Right atrium auricular region (tissue), 2 donors: Measurements from ENCODE around the gene RNF175. TPM values are rescaled to one million over a fixed set of nuclear protein-coding genes. Genes with fewer than 3 reads are reported as not detected.

Experiments
- DNase-seq: peaks from one replicate; pipeline ENCODE4 v3.0.0-alpha.2; 2019; ENCODE audit warnings: low spot score
- H3K27ac ChIP-seq, 2 donors: fragments of 200-600 bp; sonication (generic); 1 replicate in 1 of 2; 2 replicates in 1 of 2; pipeline ENCODE4 v1.5.1; 2016 to 2019
- H3K27me3 ChIP-seq, 2 donors: fragments of 200-600 bp; sonication (generic); one replicate each; pipeline versions ENCODE4 v1.5.1 to v1.6.0; 2017 to 2019
- H3K36me3 ChIP-seq: fragments of 200-600 bp; sonication (generic); one replicate; pipeline ENCODE4 v1.5.1; 2016
- H3K4me1 ChIP-seq, 2 donors: fragments of 200-600 bp; sonication (generic); one replicate each; pipeline versions ENCODE4 v1.5.1 to v1.6.0; 2017 to 2019
- H3K4me3 ChIP-seq, 2 donors: fragments of 200-600 bp; sonication (generic); 1 replicate in 1 of 2; 2 replicates in 1 of 2; pipeline ENCODE4 v1.5.1; 2017 to 2019; ENCODE audit warnings: mild to moderate bottlenecking in 1 of 2, moderate library complexity in 1 of 2
- H3K9me3 ChIP-seq, 2 donors: fragments of 200-600 bp; sonication (generic); one replicate each; pipeline ENCODE4 v1.5.1; 2019
- total RNA-seq, 2 donors: library from RNA; depleted of rRNA; stranded (reverse); fragments of >200 nt; gene quantifications; one replicate each; pipeline ENCODE4 v1.1.0, GENCODE V29; 2016
- TF ChIP-seq, protein P1 (sequence below), 2 donors: fragments of 200-600 bp; sonication (generic); IDR thresholded peaks; one replicate each; pipeline ENCODE4 v1.5.1; 2019; ENCODE audit warnings: antibody characterized with exemption in 2 of 2

Gene RNF175
- total RNA-seq, 2 donors from 2014 or later: 5.3 to 10.2 TPM

DNA sequence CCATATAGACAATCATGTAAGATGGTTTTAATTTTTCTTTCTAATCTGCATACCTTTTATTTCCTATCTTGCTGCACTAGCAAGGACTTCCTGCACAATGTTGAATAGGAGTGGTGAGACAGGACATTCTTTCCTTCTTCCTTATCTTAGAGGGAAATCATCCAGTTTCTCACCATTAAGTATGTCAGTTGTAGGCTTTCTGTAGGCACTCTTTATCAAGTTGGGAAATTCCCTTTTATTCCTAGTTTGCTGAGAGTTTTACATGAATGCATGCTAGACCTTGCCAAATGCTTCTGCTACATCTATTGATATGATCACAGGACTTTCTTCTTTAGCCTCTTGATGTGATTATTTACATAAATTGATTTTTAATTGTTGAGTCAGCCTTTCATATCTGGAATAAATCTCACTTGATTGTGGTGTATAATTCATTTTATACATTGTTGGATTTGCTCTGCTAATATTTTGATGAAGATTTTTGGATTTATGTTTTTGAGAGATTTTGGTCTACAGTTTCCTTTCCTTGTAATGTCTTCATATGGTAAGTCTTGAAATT is 23.8 kb downstream of the RNF175 start:
- TF ChIP-seq, protein P1, sequence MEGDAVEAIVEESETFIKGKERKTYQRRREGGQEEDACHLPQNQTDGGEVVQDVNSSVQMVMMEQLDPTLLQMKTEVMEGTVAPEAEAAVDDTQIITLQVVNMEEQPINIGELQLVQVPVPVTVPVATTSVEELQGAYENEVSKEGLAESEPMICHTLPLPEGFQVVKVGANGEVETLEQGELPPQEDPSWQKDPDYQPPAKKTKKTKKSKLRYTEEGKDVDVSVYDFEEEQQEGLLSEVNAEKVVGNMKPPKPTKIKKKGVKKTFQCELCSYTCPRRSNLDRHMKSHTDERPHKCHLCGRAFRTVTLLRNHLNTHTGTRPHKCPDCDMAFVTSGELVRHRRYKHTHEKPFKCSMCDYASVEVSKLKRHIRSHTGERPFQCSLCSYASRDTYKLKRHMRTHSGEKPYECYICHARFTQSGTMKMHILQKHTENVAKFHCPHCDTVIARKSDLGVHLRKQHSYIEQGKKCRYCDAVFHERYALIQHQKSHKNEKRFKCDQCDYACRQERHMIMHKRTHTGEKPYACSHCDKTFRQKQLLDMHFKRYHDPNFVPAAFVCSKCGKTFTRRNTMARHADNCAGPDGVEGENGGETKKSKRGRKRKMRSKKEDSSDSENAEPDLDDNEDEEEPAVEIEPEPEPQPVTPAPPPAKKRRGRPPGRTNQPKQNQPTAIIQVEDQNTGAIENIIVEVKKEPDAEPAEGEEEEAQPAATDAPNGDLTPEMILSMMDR (IDR thresholded peaks at IDR 0.05): no peak
- Histone ChIP-seq H3K36me3 (no peaks in the 10 kb centered on the region), H3K9me3 (peaks cover 0 to 15% of the 10 kb centered on the region in 2 donors), H3K27ac (no peak overlapping the region), H3K27me3 (no peaks in the 10 kb centered on the region), H3K4me3 (no peak overlapping the region), H3K4me1 (no peaks in the 10 kb centered on the region)
- no peak for DNase-seq

DNA sequence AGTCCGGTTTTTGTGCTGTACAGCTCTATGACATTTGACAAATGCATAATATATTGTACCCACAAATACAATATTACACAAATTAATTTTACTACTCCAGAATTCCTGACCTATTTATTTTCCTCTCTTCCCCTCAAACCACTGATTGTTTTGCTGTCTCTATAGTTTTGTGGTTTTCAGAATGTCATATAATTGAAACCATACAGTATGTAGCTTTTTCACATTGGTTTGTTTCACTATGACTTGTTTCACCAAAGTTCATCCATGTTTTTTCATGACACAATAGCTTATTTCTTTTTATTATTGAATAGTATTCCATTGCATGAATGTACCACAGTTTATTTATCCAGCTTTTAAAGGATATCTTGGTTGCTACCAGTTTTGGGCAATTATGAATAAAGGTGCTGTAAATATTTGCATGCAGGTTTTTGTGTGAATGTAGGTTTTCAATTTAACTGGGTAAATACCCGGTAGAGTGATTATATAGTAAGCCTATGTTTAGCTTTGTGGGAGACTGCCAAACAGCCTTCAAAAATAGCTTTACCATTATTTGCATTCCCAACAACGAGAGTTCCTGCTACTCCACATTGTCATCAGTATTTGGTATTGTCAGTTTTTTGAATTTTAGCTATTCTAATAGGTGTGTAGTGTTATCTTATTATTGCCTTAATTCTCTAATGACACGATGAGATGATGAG is 25.9 kb downstream of the RNF175 start:
- no peak for DNase-seq
- Histone ChIP-seq H3K27ac (no peak overlapping the region), H3K9me3 (peaks cover 0 to 10% of the 10 kb centered on the region in 2 donors), H3K36me3 (no peaks in the 10 kb centered on the region), H3K27me3 (no peaks in the 10 kb centered on the region), H3K4me1 (no peaks in the 10 kb centered on the region), H3K4me3 (no peak overlapping the region)
- TF ChIP-seq, protein P1 (IDR thresholded peaks at IDR 0.05): no peak

DNA sequence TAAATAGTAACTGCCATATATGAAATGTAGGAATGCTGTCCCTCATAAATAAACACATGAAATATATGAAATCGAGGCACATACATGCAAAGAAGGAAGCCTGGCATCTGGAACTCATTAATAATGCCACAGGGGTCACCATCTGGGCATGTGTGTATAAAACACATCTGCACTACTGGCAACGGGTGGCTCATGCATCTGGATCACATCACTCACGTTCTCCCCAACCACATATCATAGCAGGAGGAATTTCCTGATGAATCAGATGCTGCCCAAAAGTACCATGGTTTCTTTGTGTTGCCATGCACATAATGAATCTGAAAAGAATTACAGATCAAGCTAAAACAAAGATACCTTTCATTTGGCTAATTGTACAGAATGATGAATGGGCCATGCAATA is 28.6 kb downstream of the RNF175 start:
- Histone ChIP-seq H3K27ac (no peak overlapping the region), H3K4me3 (no peak overlapping the region)
- TF ChIP-seq, protein P1 (IDR thresholded peaks at IDR 0.05): no peak

DNA sequence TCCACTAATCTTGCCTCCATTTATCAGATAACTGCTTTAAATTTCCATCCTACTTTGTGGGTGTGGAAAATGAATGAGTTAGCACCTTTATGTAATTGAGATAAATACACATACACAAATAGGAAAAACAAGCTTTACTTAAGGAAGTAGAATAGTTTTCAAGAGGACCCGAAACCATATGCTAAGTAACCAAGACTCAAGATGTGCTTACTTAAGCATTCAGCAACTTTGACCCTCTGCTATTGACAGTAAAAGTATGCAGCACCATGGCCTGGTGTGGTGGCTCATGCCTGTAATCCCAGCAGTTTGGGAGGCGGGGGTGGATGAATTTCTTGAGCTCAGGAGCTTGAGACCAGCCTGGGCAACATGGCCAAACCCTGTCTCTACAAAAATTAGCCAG is 29.9 kb downstream of the RNF175 start:
- Histone ChIP-seq H3K36me3 (no peaks in the 10 kb centered on the region), H3K27me3 (no peaks in the 10 kb centered on the region), H3K27ac (no peak overlapping the region), H3K4me3 (no peak overlapping the region), H3K4me1 (no peaks in the 10 kb centered on the region), H3K9me3 (no peaks in the 10 kb centered on the region)
- DNase-seq: no peak
- TF ChIP-seq, protein P1 (IDR thresholded peaks at IDR 0.05): no peak

More for the DNA sequence above, 28.6 kb downstream of the RNF175 start:
- no peaks in the 10 kb centered on the region for H3K36me3 ChIP-seq
- H3K9me3 ChIP-seq: no peaks in the 10 kb centered on the region
- H3K27me3 ChIP-seq: no peaks in the 10 kb centered on the region
- DNase-seq: no peak
- H3K4me1 ChIP-seq: no peaks in the 10 kb centered on the region

DNA sequence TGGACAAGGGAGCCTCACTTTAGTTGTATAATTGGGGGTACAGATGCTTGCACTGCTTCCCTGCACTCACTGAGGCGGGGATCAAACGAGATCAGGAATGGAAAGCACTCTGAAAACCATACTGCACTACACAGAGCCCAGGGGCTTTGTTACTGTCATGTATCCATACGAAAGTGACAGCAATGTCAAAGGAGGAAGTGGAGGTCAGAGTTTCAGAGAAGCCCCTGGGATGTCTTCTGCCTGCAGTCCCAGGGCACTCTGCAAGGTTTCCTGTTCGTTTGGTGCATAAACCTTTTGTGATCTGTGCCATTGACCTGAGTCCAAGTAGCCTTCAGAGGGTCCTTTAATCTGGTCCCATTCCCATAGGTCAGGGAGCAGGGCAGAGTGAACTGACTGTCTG is 31.2 kb downstream of the RNF175 start:
- no peak overlapping the region for H3K4me3 ChIP-seq
- TF ChIP-seq, protein P1 (IDR thresholded peaks at IDR 0.05): no peak
- no peak overlapping the region for H3K27ac ChIP-seq
- H3K9me3 ChIP-seq: no peaks in the 10 kb centered on the region
- H3K27me3 ChIP-seq: no peaks in the 10 kb centered on the region
- no peaks in the 10 kb centered on the region for H3K4me1 ChIP-seq
- DNase-seq: no peak
- H3K36me3 ChIP-seq: no peaks in the 10 kb centered on the region
